IMR-90 (cell line): ENCODE measurements around the gene SKAP1.

Experiments
- CEBPB ChIP-seq: IDR thresholded peaks from 2 replicates; pipeline ENCODE4 v1.6.1; 2012; ENCODE audit warnings: low read depth, low read length, improper control_type of control experiment
- CTCF ChIP-seq: conservative IDR thresholded peaks from 2 replicates; pipeline ENCODE4 v1.5.1; 2012; ENCODE audit warnings: mild to moderate bottlenecking, low read depth, low read length, improper control_type of control experiment
- ELK1 ChIP-seq: fragments of 150-350 bp; IDR thresholded peaks from 2 replicates; pipeline ENCODE4 v1.6.1; 2016; ENCODE audit warnings: low read depth, mild to moderate bottlenecking, low read length, moderate library complexity, borderline replicate concordance
- MAFK ChIP-seq: IDR thresholded peaks from 2 replicates; pipeline ENCODE4 v1.6.1; 2012; ENCODE audit warnings: low read depth, low read length, improper control_type of control experiment
- POLR2A ChIP-seq: IDR thresholded peaks from 2 replicates; pipeline ENCODE4 v1.6.1; 2012; ENCODE audit warnings: mild to moderate bottlenecking, low read depth, low read length
- RAD21 ChIP-seq: IDR thresholded peaks from 2 replicates; pipeline ENCODE4 v1.6.1; 2012; ENCODE audit warnings: low read length, improper control_type of control experiment
- RCOR1 ChIP-seq: IDR thresholded peaks from 2 replicates; pipeline ENCODE4 v1.6.1; 2012; ENCODE audit warnings: mild to moderate bottlenecking, low read length, improper control_type of control experiment; ENCODE audit not compliant: insufficient replicate concordance
- RFX5 ChIP-seq: IDR thresholded peaks from 2 replicates; pipeline ENCODE4 v1.8.0; 2012; ENCODE audit warnings: low read depth, mild to moderate bottlenecking, low read length, moderate library complexity
- SMC3 ChIP-seq: fragments of 150-350 bp; IDR thresholded peaks from 2 replicates; pipeline ENCODE4 v1.6.1; 2016; ENCODE audit warnings: low read depth, mild to moderate bottlenecking, antibody characterized with exemption, low read length, moderate library complexity
- USF2 ChIP-seq: fragments of 150-350 bp; IDR thresholded peaks from 2 replicates; pipeline ENCODE4 v1.6.1; 2017; ENCODE audit warnings: mild to moderate bottlenecking, antibody characterized with exemption, low read length, low read depth

GRCh38 chr17:48283411-48283810, 146.6 kb downstream of the SKAP1 start:
- no peak for TF ChIP-seq CTCF
- TF ChIP-seq CEBPB = no peak
- TF ChIP-seq SMC3 = no peak
- TF ChIP-seq POLR2A = no peak
- TF ChIP-seq RCOR1 = no peak
- TF ChIP-seq USF2 = no peak
- TF ChIP-seq ELK1 = no peak
- no peak for TF ChIP-seq MAFK
- TF ChIP-seq RFX5 = no peak
- TF ChIP-seq RAD21 = no peak
